ENCODE measurements around the gene SPTBN1. TPM values are rescaled to one million over a fixed set of nuclear protein-coding genes. Genes with fewer than 3 reads are reported as not detected.
A peak's percentile ranks its signal among the peaks of the same experiment; 100 is the strongest.

SPTBN1 gene
- total RNA-seq, 1 donor from 2014 or later: 983 TPM

DNA sequence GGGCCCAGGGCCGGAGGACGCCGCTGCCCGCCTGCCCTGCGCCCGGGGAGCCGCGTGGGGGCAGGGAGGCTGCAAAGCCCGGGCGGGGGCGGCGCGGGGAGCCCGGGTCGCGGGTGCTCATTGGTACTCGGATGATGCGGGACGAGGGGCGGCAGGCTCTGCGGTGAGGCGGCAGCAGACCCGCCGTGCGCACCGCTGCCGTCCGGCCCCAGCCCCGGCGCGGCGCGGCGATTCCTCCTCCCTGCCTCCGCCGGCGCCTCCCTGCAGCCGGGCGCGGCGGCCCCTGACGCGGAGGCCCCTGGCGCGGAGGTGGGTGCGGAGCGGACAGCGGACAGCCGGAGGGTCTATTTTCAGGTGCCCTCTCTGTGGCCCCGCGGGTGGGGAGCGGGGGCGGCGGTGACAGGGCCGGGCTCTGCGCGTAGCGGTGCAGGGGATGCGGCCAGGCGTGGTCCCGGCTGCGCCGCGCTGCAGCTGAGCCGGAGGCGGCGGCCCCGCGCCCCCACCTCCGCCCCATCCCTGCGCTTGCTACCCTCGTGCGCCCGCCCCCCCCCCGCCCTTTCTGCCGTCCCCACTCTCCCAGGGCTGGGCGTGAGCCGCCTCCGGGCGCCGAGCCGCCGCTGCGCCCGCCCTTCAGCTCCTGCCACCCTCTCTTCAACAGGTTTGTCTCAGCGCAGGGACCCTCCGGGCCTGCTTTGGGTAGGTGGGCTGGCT, 640 bp downstream of the SPTBN1 start:
- H3K27ac Mint-ChIP-seq (ENCODE audit: unreplicated experiment): no peak overlapping the region
- no peaks in the 10 kb centered on the region for H3K9me3 Mint-ChIP-seq (ENCODE audit: unreplicated experiment)
- peaks cover 56% of the 10 kb centered on the region for H3K4me1 Mint-ChIP-seq (ENCODE audit: unreplicated experiment)
- peaks cover 27% of the 10 kb centered on the region for H3K36me3 Mint-ChIP-seq (ENCODE audit: low read depth, unreplicated experiment)
- no peak for DNase-seq (ENCODE audit: low spot score)
- peak overlapping the region; percentile 99 for H3K4me3 Mint-ChIP-seq (ENCODE audit: unreplicated experiment)
- H3K27me3 Mint-ChIP-seq (ENCODE audit: unreplicated experiment): peaks cover 25% of the 10 kb centered on the region
- TF ChIP-seq, protein P1, sequence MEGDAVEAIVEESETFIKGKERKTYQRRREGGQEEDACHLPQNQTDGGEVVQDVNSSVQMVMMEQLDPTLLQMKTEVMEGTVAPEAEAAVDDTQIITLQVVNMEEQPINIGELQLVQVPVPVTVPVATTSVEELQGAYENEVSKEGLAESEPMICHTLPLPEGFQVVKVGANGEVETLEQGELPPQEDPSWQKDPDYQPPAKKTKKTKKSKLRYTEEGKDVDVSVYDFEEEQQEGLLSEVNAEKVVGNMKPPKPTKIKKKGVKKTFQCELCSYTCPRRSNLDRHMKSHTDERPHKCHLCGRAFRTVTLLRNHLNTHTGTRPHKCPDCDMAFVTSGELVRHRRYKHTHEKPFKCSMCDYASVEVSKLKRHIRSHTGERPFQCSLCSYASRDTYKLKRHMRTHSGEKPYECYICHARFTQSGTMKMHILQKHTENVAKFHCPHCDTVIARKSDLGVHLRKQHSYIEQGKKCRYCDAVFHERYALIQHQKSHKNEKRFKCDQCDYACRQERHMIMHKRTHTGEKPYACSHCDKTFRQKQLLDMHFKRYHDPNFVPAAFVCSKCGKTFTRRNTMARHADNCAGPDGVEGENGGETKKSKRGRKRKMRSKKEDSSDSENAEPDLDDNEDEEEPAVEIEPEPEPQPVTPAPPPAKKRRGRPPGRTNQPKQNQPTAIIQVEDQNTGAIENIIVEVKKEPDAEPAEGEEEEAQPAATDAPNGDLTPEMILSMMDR (IDR thresholded peaks at IDR 0.05; ENCODE audit: unreplicated experiment): no peak

DNA sequence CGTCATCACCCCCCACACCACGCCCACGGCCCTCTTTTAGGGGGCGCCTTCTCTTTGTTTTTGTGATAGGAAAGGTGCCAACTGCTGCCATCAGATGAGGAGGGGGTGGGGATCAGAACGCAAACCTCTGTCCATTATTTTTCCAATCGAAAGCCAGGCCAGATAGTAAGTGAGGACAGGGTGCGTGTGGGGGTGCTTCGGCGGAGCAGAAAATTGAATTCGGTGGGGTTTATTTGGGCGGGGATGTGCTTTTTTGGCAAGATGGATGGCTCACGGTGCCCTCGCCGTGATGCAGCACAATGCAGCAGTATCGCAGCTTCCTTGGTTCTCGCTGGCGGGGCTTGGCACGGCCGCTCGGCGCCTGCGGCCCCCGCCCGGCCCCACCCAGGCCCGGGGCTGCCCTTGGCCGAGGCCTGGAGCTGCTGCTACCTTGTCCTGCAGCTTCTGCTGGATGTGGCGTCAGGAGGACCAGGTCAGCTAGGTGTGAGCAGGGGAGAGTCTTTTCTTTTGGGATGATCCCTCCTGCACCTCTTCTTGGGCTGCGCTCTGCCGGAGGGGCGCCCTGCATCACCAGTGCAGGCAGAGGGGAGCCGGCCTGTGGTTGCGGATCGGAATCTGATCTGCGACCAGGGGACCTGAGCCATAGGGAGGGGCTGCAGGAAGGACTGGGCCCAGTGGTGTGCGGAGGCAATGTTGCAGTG, 1.3 kb downstream of the SPTBN1 start:
- Mint-ChIP-seq H3K4me3 (ENCODE audit: unreplicated experiment) (peak overlapping the region; percentile 99), H3K4me1 (ENCODE audit: unreplicated experiment) (peaks cover 60% of the 10 kb centered on the region), H3K9me3 (ENCODE audit: unreplicated experiment) (no peaks in the 10 kb centered on the region), H3K36me3 (ENCODE audit: low read depth, unreplicated experiment) (peaks cover 27% of the 10 kb centered on the region), H3K27ac (ENCODE audit: unreplicated experiment) (peak overlapping the region; percentile 78), H3K27me3 (ENCODE audit: unreplicated experiment) (peaks cover 25% of the 10 kb centered on the region)
- TF ChIP-seq, protein P1 (IDR thresholded peaks at IDR 0.05; ENCODE audit: unreplicated experiment): no peak
- DNase-seq (ENCODE audit: low spot score): peak; percentile 34

GRCh38 chr2:54459037-54459441, 2.9 kb downstream of the SPTBN1 start:
- Mint-ChIP-seq H3K9me3 (ENCODE audit: unreplicated experiment) (no peaks in the 10 kb centered on the region), H3K4me1 (ENCODE audit: unreplicated experiment) (peaks cover 70% of the 10 kb centered on the region), H3K4me3 (ENCODE audit: unreplicated experiment) (peak overlapping the region; percentile 99), H3K27ac (ENCODE audit: unreplicated experiment) (peak overlapping the region; percentile 52), H3K36me3 (ENCODE audit: low read depth, unreplicated experiment) (peaks cover 33% of the 10 kb centered on the region), H3K27me3 (ENCODE audit: unreplicated experiment) (peaks cover 26% of the 10 kb centered on the region)
- TF ChIP-seq, protein P1 (IDR thresholded peaks at IDR 0.05; ENCODE audit: unreplicated experiment): no peak
- no peak for DNase-seq (ENCODE audit: low spot score)

GRCh38 chr2:54461261-54461660, 5.1 kb downstream of the SPTBN1 start:
- TF ChIP-seq, protein P1 (IDR thresholded peaks at IDR 0.05; ENCODE audit: unreplicated experiment): no peak
- no peak overlapping the region for H3K27ac Mint-ChIP-seq (ENCODE audit: unreplicated experiment)
- no peaks in the 10 kb centered on the region for H3K9me3 Mint-ChIP-seq (ENCODE audit: unreplicated experiment)
- peak overlapping the region; percentile 69 for H3K4me3 Mint-ChIP-seq (ENCODE audit: unreplicated experiment)
- peaks cover 71% of the 10 kb centered on the region for H3K4me1 Mint-ChIP-seq (ENCODE audit: unreplicated experiment)
- peaks cover 28% of the 10 kb centered on the region for H3K36me3 Mint-ChIP-seq (ENCODE audit: low read depth, unreplicated experiment)
- no peak for DNase-seq (ENCODE audit: low spot score)
- H3K27me3 Mint-ChIP-seq (ENCODE audit: unreplicated experiment): peaks cover 18% of the 10 kb centered on the region

- peaks cover 1% of the 10 kb centered on the region for H3K27me3 Mint-ChIP-seq (ENCODE audit: unreplicated experiment)
- no peak for DNase-seq (ENCODE audit: low spot score)
- peak overlapping the region; percentile 77 for H3K4me3 Mint-ChIP-seq (ENCODE audit: unreplicated experiment)
- H3K4me1 Mint-ChIP-seq (ENCODE audit: unreplicated experiment): peaks cover 74% of the 10 kb centered on the region
- H3K36me3 Mint-ChIP-seq (ENCODE audit: low read depth, unreplicated experiment): peaks cover 11% of the 10 kb centered on the region
- H3K9me3 Mint-ChIP-seq (ENCODE audit: unreplicated experiment): no peaks in the 10 kb centered on the region
- TF ChIP-seq, protein P1 (IDR thresholded peaks at IDR 0.05; ENCODE audit: unreplicated experiment): no peak
- H3K27ac Mint-ChIP-seq (ENCODE audit: unreplicated experiment): peak overlapping the region; percentile 32
These were observed 8.2 kb downstream of the SPTBN1 start for GRCh38 chr2:54464341-54464740.

All from endothelial cell (in vitro differentiated cells).